K562 (cell line): ENCODE measurements around the gene PAQR8. TPM values are rescaled to one million over a fixed set of nuclear protein-coding genes. Genes with fewer than 3 reads are reported as not detected.

Experiments
- CHCHD3 ChIP-seq: fragments of 250-450 bp; sonication (Bioruptor Pico); IDR thresholded peaks from 2 replicates; pipeline ENCODE4 v2.1.2; 2022; ENCODE audit warnings: mild to moderate bottlenecking
- CHD7 ChIP-seq: fragments of 200-600 bp; sonication (generic); IDR thresholded peaks from one replicate; pipeline ENCODE4 v1.6.1; 2012; ENCODE audit warnings: mild to moderate bottlenecking, low read depth, low read length, inconsistent platforms
- IRF2 ChIP-seq: sonication (generic); formaldehyde crosslinking; IDR thresholded peaks from 2 replicates; pipeline ENCODE4 v1.8.1; 2022; ENCODE audit warnings: mild to moderate bottlenecking, missing genetic modification reagents
- MYBL2 ChIP-seq, 2 experiments: fragments of 450-650 bp in 1 of 2; sonication (generic) in 1 of 2; formaldehyde crosslinking in 1 of 2; IDR thresholded peaks; 2 replicates each; pipeline versions ENCODE4 v1.6.1 to v1.8.1; 2017 to 2022; ENCODE audit warnings: borderline replicate concordance in 1 of 2, inconsistent platforms in 1 of 2, low read depth in 1 of 2, mild to moderate bottlenecking in 1 of 2, missing genetic modification reagents in 1 of 2, moderate library complexity in 1 of 2
- PRMT5 ChIP-seq: sonication (generic); formaldehyde crosslinking; IDR thresholded peaks from 2 replicates; pipeline ENCODE4 v1.5.0; 2020; ENCODE audit warnings: missing genetic modification reagents
- PYGO2 ChIP-seq: fragments of 450-650 bp; IDR thresholded peaks from 2 replicates; pipeline ENCODE4 v1.6.1; 2016; ENCODE audit warnings: mild to moderate bottlenecking, missing genetic modification characterization, moderate library complexity, missing compliant biosample characterization
- RHOXF2B ChIP-seq: fragments of 250-450 bp; sonication (Bioruptor Pico); conservative IDR thresholded peaks from 2 replicates; pipeline ENCODE4 v1.5.1; 2021
- YY1 ChIP-seq, 3 experiments: IDR thresholded peaks; 2 replicates each; pipeline ENCODE4 v1.6.1; 2011; ENCODE audit warnings: low read length in 2 of 3, mild to moderate bottlenecking in 2 of 3, moderate library complexity in 2 of 3, borderline replicate concordance in 1 of 3, control low read depth in 1 of 3, low read depth in 1 of 3; ENCODE audit not compliant: insufficient read depth in 3 of 3, insufficient replicate concordance in 2 of 3, control insufficient read depth in 1 of 3, insufficient read length in 1 of 3; ENCODE audit errors: extremely low read depth in 1 of 3
- ZBTB2 ChIP-seq: fragments of 450-650 bp; IDR thresholded peaks from 2 replicates; pipeline ENCODE4 v1.6.1; 2016; ENCODE audit warnings: antibody characterized with exemption
- ZBTB8A ChIP-seq: fragments of 450-650 bp; IDR thresholded peaks from 2 replicates; pipeline ENCODE4 v1.6.1; 2018; ENCODE audit warnings: mild to moderate bottlenecking, moderate library complexity; ENCODE audit not compliant: partially characterized antibody
- ZNF384 ChIP-seq: IDR thresholded peaks from 2 replicates; pipeline ENCODE4 v1.6.1; 2012; ENCODE audit warnings: low read depth, low read length, improper control_type of control experiment
- ZNF507 ChIP-seq: conservative IDR thresholded peaks from 2 replicates; pipeline ENCODE4 v1.6.1; 2017; ENCODE audit warnings: missing genetic modification characterization, missing compliant biosample characterization
- polyA plus RNA-seq, 8 experiments: library from polyadenylated mRNA; depleted of rRNA in 4 of 8; stranded (reverse) in 5 of 8; unstranded in 3 of 8; fragments of >200 nt; fragmentation: Nextera tagmentation in 2 of 8; fragmentation: Illumina TruSeq in 1 of 8; extraction: Ambion mirVana in 2 of 8; extraction: Trizol in 1 of 8; gene quantifications; 2 replicates each; pipeline versions ENCODE4 v1.2.1 to v1.2.3, GENCODE V29; 2011 to 2014; ENCODE audit warnings: inconsistent platforms in 1 of 8, missing spikeins in 1 of 8
- total RNA-seq, 7 experiments: library from RNA; depleted of rRNA in 6 of 7; stranded (reverse); fragments of >200 nt in 6 of 7; fragmentation: Illumina TruSeq in 2 of 7; extraction: Trizol in 2 of 7; gene quantifications; 2 replicates each; pipeline versions ENCODE4 v1.2.1 to v1.2.3, GENCODE V29; 2011 to 2021; ENCODE audit warnings: low replicate concordance in 1 of 7

PAQR8 gene
- total and polyA plus RNA-seq, 9 of the 15 experiments (the other 6 are each of a cell fraction or from before 2014, with no cell fraction given), result 1.4 to 10.2 (median 3.5) TPM

- TF ChIP-seq YY1 (IDR thresholded peaks at IDR 0.05; ENCODE audit: borderline replicate concordance in 1 of 3, control insufficient read depth in 1 of 3, extremely low read depth in 1 of 3, insufficient read depth in 3 of 3, insufficient read length in 1 of 3, insufficient replicate concordance in 2 of 3, low read depth in 1 of 3, low read length in 2 of 3) (no peak), CHCHD3 (no peak), ZNF507 (no peak), ZBTB8A (no peak), PRMT5 (CRISPR knock-in tag) (no peak), ZBTB2 (no peak), MYBL2 (IDR thresholded peaks at IDR 0.05; ENCODE audit: low read depth) (no peak), MYBL2 (CRISPR knock-in tag; IDR thresholded peaks at IDR 0.05; ENCODE audit: borderline replicate concordance) (no peak), ZNF384 (no peak), IRF2 (CRISPR knock-in tag) (no peak), RHOXF2B (CRISPR knock-in tag) (no peak), CHD7 (no peak), PYGO2 (tag) (no peak)
Observed at GRCh38 chr6:52392944-52393343, 31.0 kb downstream of the PAQR8 start (continued).
